ENCODE measurements around the gene SCAI.
A peak's percentile ranks its signal among the peaks of the same experiment; 100 is the strongest.
"Not testable (repeated sequence)": the region's sequence is repeated elsewhere in the genome, so short reads cannot be mapped to it uniquely, and the experiment has no call there.

SCAI gene

GRCh38 chr9:125100822-125101221, 42.5 kb downstream of the SCAI start:
- DNase-seq (ENCODE audit: low read depth): no peak
- no peaks in the 10 kb centered on the region for H3K9me3 ChIP-seq (ENCODE audit: control insufficient read depth, low read length)
- H3K4me1 ChIP-seq (ENCODE audit: control insufficient read depth, insufficient read depth, low read length): peaks cover 6% of the 10 kb centered on the region
- no peaks in the 10 kb centered on the region for H3K27me3 ChIP-seq (replicated peaks; ENCODE audit: control insufficient read depth, insufficient read depth, low read length)
- no peak overlapping the region for H3K9ac ChIP-seq (ENCODE audit: low read length)
- H3K4me3 ChIP-seq (ENCODE audit: low read length): no peak overlapping the region
- no peaks in the 10 kb centered on the region for H3K36me3 ChIP-seq (ENCODE audit: control insufficient read depth, insufficient read depth, low read length, severe bottlenecking)

GRCh38 chr9:125099816-125100215, 43.5 kb downstream of the SCAI start:
- Histone ChIP-seq H3K4me3 (ENCODE audit: low read length) (no peak overlapping the region), H3K36me3 (ENCODE audit: control insufficient read depth, insufficient read depth, low read length, severe bottlenecking) (no peaks in the 10 kb centered on the region), H3K9ac (ENCODE audit: low read length) (no peak overlapping the region), H3K27me3 (replicated peaks; ENCODE audit: control insufficient read depth, insufficient read depth, low read length) (no peaks in the 10 kb centered on the region), H3K9me3 (ENCODE audit: control insufficient read depth, low read length) (no peaks in the 10 kb centered on the region), H3K4me1 (ENCODE audit: control insufficient read depth, insufficient read depth, low read length) (peaks cover 6% of the 10 kb centered on the region)
- DNase-seq (ENCODE audit: low read depth): no peak

GRCh38 chr9:125095821-125096443, 47.4 kb downstream of the SCAI start:
- Histone ChIP-seq H3K4me1 (ENCODE audit: control insufficient read depth, insufficient read depth, low read length) (peaks cover 6% of the 10 kb centered on the region), H3K9ac (ENCODE audit: low read length) (no peak overlapping the region), H3K27me3 (replicated peaks; ENCODE audit: control insufficient read depth, insufficient read depth, low read length) (no peaks in the 10 kb centered on the region), H3K4me3 (ENCODE audit: low read length) (no peak overlapping the region), H3K36me3 (ENCODE audit: control insufficient read depth, insufficient read depth, low read length, severe bottlenecking) (no peaks in the 10 kb centered on the region), H3K9me3 (ENCODE audit: control insufficient read depth, low read length) (no peaks in the 10 kb centered on the region)
- DNase-seq (ENCODE audit: low read depth): no peak

DNA sequence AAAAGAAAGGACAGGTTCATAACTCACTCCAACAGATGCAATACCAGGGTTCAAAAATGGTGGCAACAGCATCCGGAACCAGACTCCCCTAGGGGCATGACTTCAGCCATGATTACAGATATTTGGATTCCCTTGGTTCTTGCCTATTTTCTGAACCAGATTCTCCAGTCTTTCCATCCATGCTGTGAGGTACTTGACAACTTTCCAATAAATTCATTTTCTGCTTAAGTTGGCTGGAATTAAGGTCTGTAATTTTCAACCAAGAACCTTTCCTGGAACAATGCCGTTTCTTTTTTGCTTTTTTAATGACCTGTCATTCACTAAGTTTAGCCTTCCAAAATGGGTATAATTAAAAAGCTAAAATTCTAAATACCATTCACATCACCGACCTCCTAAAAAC, 52.2 kb downstream of the SCAI start:
- no peak overlapping the region for H3K9ac ChIP-seq (ENCODE audit: low read length)
- H3K4me3 ChIP-seq (ENCODE audit: low read length): no peak overlapping the region
- no peaks in the 10 kb centered on the region for H3K27me3 ChIP-seq (replicated peaks; ENCODE audit: control insufficient read depth, insufficient read depth, low read length)
- no peaks in the 10 kb centered on the region for H3K9me3 ChIP-seq (ENCODE audit: control insufficient read depth, low read length)
- no peak for DNase-seq (ENCODE audit: low read depth)
- H3K36me3 ChIP-seq (ENCODE audit: control insufficient read depth, insufficient read depth, low read length, severe bottlenecking): no peaks in the 10 kb centered on the region
- no peaks in the 10 kb centered on the region for H3K4me1 ChIP-seq (ENCODE audit: control insufficient read depth, insufficient read depth, low read length)

DNA sequence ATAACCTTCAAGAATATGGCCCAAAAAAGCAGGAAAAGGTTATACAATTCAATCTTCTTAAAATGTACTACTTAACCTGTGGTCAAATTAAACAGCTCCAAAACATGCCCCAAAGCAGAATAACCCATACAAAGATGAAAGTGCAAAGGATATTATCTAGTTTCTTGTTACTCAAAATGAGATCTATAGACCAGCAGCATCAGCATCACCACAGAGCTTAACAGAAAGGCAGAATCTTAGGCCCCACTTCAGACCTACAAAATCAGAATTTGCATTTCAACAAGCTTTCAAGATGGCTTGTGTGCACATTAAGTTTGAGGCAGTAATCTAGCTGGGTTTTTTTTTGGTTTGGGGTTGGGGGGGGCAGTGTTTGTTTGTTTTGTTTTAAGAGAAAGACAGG, 54.0 kb downstream of the SCAI start:
- Histone ChIP-seq H3K27me3 (replicated peaks; ENCODE audit: control insufficient read depth, insufficient read depth, low read length) (no peaks in the 10 kb centered on the region), H3K9me3 (ENCODE audit: control insufficient read depth, low read length) (no peaks in the 10 kb centered on the region), H3K4me3 (ENCODE audit: low read length) (no peak overlapping the region), H3K4me1 (ENCODE audit: control insufficient read depth, insufficient read depth, low read length) (no peaks in the 10 kb centered on the region), H3K9ac (ENCODE audit: low read length) (no peak overlapping the region), H3K36me3 (ENCODE audit: control insufficient read depth, insufficient read depth, low read length, severe bottlenecking) (no peaks in the 10 kb centered on the region)
- DNase-seq (ENCODE audit: low read depth): no peak

DNA sequence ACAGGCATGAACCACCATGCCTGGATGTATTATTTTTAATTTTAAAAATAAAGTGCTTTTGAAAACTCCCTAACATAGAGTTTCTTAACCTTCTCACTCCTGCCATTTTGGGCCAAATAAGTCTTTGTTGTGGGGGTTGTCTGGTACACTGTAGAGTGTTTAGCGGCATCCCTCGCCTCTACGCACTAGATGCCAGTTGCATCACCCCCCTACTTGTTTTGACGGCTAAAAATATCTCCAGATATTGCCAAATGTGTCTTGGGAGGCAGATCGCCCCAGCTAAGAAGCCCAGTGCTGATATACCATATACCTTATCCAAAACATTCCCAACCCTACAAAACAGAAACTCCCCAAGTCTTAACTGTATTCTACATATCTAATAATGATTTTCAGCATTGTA, 54.6 kb downstream of the SCAI start:
- Histone ChIP-seq H3K36me3 (ENCODE audit: control insufficient read depth, insufficient read depth, low read length, severe bottlenecking) (no peaks in the 10 kb centered on the region), H3K4me1 (ENCODE audit: control insufficient read depth, insufficient read depth, low read length) (no peaks in the 10 kb centered on the region), H3K27me3 (replicated peaks; ENCODE audit: control insufficient read depth, insufficient read depth, low read length) (no peaks in the 10 kb centered on the region), H3K9me3 (ENCODE audit: control insufficient read depth, low read length) (no peaks in the 10 kb centered on the region), H3K9ac (ENCODE audit: low read length) (no peak overlapping the region), H3K4me3 (ENCODE audit: low read length) (no peak overlapping the region)
- DNase-seq (ENCODE audit: low read depth): no peak

DNA sequence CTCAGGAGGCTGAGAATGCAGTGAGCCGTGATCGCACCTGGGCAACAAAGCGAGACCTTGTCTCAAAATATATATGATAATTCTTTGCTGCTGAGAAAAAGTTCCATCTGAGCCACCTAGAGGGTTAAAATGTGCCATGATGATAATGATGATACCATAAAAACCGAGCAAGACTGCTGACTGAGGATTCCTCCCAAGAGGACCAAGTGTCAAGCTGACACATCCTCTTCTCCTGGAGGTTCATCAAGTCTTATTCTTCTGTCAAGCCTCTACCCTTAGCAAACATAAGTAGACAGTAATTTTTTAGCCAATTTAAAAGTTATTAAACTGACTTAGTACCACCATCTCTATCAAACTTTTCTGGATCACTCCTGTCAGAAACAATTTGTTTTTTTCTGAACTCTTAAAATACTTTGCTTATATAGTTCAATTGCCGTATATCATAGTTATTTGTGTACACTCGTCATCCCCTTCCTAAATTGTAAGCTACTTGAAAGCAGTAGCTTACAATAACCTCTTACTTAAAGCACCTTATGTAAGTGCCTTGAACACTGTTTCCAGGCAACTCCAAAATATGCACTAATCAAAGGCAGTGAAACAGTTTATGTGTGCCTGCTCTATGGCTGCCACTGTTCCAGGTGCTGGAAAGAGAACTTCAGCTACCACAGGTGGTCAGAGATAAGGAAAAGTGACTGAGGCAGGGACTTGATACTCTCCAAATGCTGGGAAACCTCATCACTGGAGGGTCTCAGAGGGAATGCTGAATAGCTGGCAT, 57.4 kb downstream of the SCAI start:
- Histone ChIP-seq H3K4me3 (ENCODE audit: low read length) (no peak overlapping the region), H3K9me3 (ENCODE audit: control insufficient read depth, low read length) (no peaks in the 10 kb centered on the region), H3K27me3 (replicated peaks; ENCODE audit: control insufficient read depth, insufficient read depth, low read length) (no peaks in the 10 kb centered on the region), H3K36me3 (ENCODE audit: control insufficient read depth, insufficient read depth, low read length, severe bottlenecking) (no peaks in the 10 kb centered on the region), H3K9ac (ENCODE audit: low read length) (no peak overlapping the region), H3K4me1 (ENCODE audit: control insufficient read depth, insufficient read depth, low read length) (no peaks in the 10 kb centered on the region)
- DNase-seq (ENCODE audit: low read depth): no peak

GRCh38 chr9:125082197-125082596, 61.1 kb downstream of the SCAI start:
- not testable (repeated sequence) for H3K36me3 ChIP-seq (ENCODE audit: control insufficient read depth, insufficient read depth, low read length, severe bottlenecking); H3K4me1 ChIP-seq (ENCODE audit: control insufficient read depth, insufficient read depth, low read length); H3K4me3 ChIP-seq (ENCODE audit: low read length); DNase-seq (ENCODE audit: low read depth); H3K9ac ChIP-seq (ENCODE audit: low read length); H3K27me3 ChIP-seq (replicated peaks; ENCODE audit: control insufficient read depth, insufficient read depth, low read length); H3K9me3 ChIP-seq (ENCODE audit: control insufficient read depth, low read length)

DNA sequence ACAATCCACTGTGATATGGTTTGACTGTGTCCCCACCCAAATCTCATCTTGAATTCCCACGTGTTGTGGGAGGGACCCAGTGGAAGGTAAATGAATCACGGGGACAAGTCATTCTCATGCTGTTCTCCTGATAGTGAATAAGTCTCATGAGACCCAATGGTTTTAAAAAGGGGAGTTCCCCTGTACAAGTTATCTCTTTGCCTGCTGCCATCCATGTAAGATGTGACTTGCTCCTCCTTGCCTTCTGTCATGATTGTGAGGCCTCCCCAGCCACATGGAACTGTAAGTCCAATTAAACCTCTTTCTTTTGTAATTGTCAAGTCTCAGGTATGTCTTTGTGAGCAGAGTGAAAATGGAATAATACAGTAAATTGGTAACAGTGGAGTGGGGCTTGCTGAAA, 62.5 kb downstream of the SCAI start:
- H3K27me3 ChIP-seq (replicated peaks; ENCODE audit: control insufficient read depth, insufficient read depth, low read length); H3K36me3 ChIP-seq (ENCODE audit: control insufficient read depth, insufficient read depth, low read length, severe bottlenecking); H3K9me3 ChIP-seq (ENCODE audit: control insufficient read depth, low read length); H3K4me1 ChIP-seq (ENCODE audit: control insufficient read depth, insufficient read depth, low read length); H3K4me3 ChIP-seq (ENCODE audit: low read length); H3K9ac ChIP-seq (ENCODE audit: low read length); DNase-seq (ENCODE audit: low read depth): not testable (repeated sequence)

- H3K9me3 ChIP-seq (ENCODE audit: control insufficient read depth, low read length): no peaks in the 10 kb centered on the region
- no peaks in the 10 kb centered on the region for H3K27me3 ChIP-seq (replicated peaks; ENCODE audit: control insufficient read depth, insufficient read depth, low read length)
- DNase-seq (ENCODE audit: low read depth): peak; percentile 12
- H3K36me3 ChIP-seq (ENCODE audit: control insufficient read depth, insufficient read depth, low read length, severe bottlenecking): no peaks in the 10 kb centered on the region
- H3K4me3 ChIP-seq (ENCODE audit: low read length): no peak overlapping the region
- no peak overlapping the region for H3K9ac ChIP-seq (ENCODE audit: low read length)
- H3K4me1 ChIP-seq (ENCODE audit: control insufficient read depth, insufficient read depth, low read length): peaks cover 6% of the 10 kb centered on the region
These were observed 63.4 kb downstream of the SCAI start for GRCh38 chr9:125079931-125080330.

- Histone ChIP-seq H3K4me3 (ENCODE audit: low read length) (no peak overlapping the region), H3K9ac (ENCODE audit: low read length) (no peak overlapping the region), H3K9me3 (ENCODE audit: control insufficient read depth, low read length) (no peaks in the 10 kb centered on the region), H3K4me1 (ENCODE audit: control insufficient read depth, insufficient read depth, low read length) (peaks cover 6% of the 10 kb centered on the region), H3K36me3 (ENCODE audit: control insufficient read depth, insufficient read depth, low read length, severe bottlenecking) (no peaks in the 10 kb centered on the region), H3K27me3 (replicated peaks; ENCODE audit: control insufficient read depth, insufficient read depth, low read length) (no peaks in the 10 kb centered on the region)
- no peak for DNase-seq (ENCODE audit: low read depth)
These were observed 67.3 kb downstream of the SCAI start for GRCh38 chr9:125075997-125076396.

DNA sequence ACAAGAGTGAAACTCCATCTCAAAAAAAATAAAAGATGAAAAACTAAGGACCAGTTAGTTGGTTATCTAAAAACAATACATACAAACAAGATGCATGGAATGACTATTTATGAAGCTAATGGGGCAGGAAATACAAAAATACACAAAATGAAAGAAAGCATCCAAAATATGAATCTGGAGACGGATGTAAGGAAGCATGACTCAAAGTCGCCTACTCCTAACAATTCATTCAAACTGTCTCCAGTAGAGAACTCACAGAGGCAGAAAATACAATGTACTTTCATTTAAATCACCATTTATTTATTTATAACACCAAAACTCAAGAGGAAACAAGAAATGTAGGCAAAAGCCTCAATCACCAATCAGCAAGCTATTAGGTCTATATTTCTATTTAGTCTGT, 68.4 kb downstream of the SCAI start:
- Histone ChIP-seq H3K9ac (ENCODE audit: low read length) (no peak overlapping the region), H3K4me3 (ENCODE audit: low read length) (no peak overlapping the region), H3K36me3 (ENCODE audit: control insufficient read depth, insufficient read depth, low read length, severe bottlenecking) (no peaks in the 10 kb centered on the region), H3K27me3 (replicated peaks; ENCODE audit: control insufficient read depth, insufficient read depth, low read length) (no peaks in the 10 kb centered on the region), H3K4me1 (ENCODE audit: control insufficient read depth, insufficient read depth, low read length) (peaks cover 4% of the 10 kb centered on the region), H3K9me3 (ENCODE audit: control insufficient read depth, low read length) (no peaks in the 10 kb centered on the region)
- DNase-seq (ENCODE audit: low read depth): peak; percentile 67

Data from adipocyte (in vitro differentiated cells).